GM18870 (cell line): ENCODE results near the gene JADE3.

Experiments used
- ATAC-seq: cut with Tn5 transposase; IDR thresholded peaks from one replicate; pipeline ENCODE4 v1.9.1; 2021; ENCODE audit warnings: moderate library complexity; ENCODE audit not compliant: unreplicated experiment

The JADE3 gene

GRCh38 chrX:46992070-46992469 is 79.8 kb downstream of the JADE3 start:
- ATAC-seq = no peak

GRCh38 chrX:46994096-46994495 is 81.9 kb downstream of the JADE3 start:
- ATAC-seq = no peak

- ATAC-seq = no peak
These were observed 99.9 kb downstream of the JADE3 start for GRCh38 chrX:47012131-47012530.

- ATAC-seq = no peak
These were observed 114.0 kb downstream of the JADE3 start for GRCh38 chrX:47026198-47026597.

- ATAC-seq = no peak
These were observed 118.1 kb downstream of the JADE3 start for GRCh38 chrX:47030339-47030738.

- no peak for ATAC-seq
These were observed 135.8 kb downstream of the JADE3 start for GRCh38 chrX:47047989-47048388.

GRCh38 chrX:47059142-47059874 is 147.1 kb downstream of the JADE3 start:
- no peak for ATAC-seq

GRCh38 chrX:47060708-47061107 is 148.5 kb downstream of the JADE3 start:
- no peak for ATAC-seq

- ATAC-seq = no peak
These were observed 149.2 kb downstream of the JADE3 start for GRCh38 chrX:47061238-47061919.

GRCh38 chrX:47063179-47063578 is 151.0 kb downstream of the JADE3 start:
- no peak for ATAC-seq

GRCh38 chrX:47068214-47068613 is 156.0 kb downstream of the JADE3 start:
- ATAC-seq = no peak

GRCh38 chrX:47068720-47069119 is 156.5 kb downstream of the JADE3 start:
- ATAC-seq = no peak

- ATAC-seq = no peak
These were observed 166.2 kb downstream of the JADE3 start, which contains the start of gene RGN for GRCh38 chrX:47078129-47079043. Gene RGN, plus strand, starts transcription at chrX:47078443. Its CDS starts 2,702 bp downstream, at chrX:47081145.

- ATAC-seq = no peak
These were observed 168.1 kb downstream of the JADE3 start for GRCh38 chrX:47080215-47080914.

GRCh38 chrX:47080915-47081236 is 168.7 kb downstream of the JADE3 start:
- no peak for ATAC-seq

- ATAC-seq = no peak
These were observed 179.0 kb downstream of the JADE3 start for GRCh38 chrX:47091149-47091775.

- ATAC-seq = no peak
These were observed 181.0 kb downstream of the JADE3 start for GRCh38 chrX:47093248-47093647.

- no peak for ATAC-seq
These were observed 181.6 kb downstream of the JADE3 start for GRCh38 chrX:47093860-47094259.

- no peak for ATAC-seq
These were observed 184.8 kb downstream of the JADE3 start for GRCh38 chrX:47097018-47097417.

- no peak for ATAC-seq
These were observed 186.3 kb downstream of the JADE3 start for GRCh38 chrX:47098338-47099094.
